Activated naive CD4-positive, alpha-beta T cell treated with anti-CD3 and anti-CD28 coated beads for 36 hours (primary cell): ENCODE results near the gene VPS37B. TPM values are rescaled to one million over a fixed set of nuclear protein-coding genes. Genes with fewer than 3 reads are reported as not detected.

Experiments
- CTCF ChIA-PET: fragments of 350-600 bp; sonication (Branson Sonifier 250); formaldehyde crosslinking; loops from one replicate; lab custom pipeline; 2021; ENCODE audit warnings: antibody characterized with exemption; lab: Charles Lee
- DNase-seq: peaks from one replicate; pipeline ENCODE4 v3.0.0-alpha.2; 2020
- H3K27ac Mint-ChIP-seq: one replicate; pipeline ENCODE4 v1.8.0; 2021; ENCODE audit warnings: mild to moderate bottlenecking, mixed read lengths
- H3K27me3 Mint-ChIP-seq: one replicate; pipeline ENCODE4 v1.8.0; 2021; ENCODE audit warnings: low read depth, mixed read lengths
- H3K36me3 Mint-ChIP-seq: one replicate; pipeline ENCODE4 v1.8.0; 2021; ENCODE audit warnings: low read depth, mixed read lengths
- H3K4me1 Mint-ChIP-seq: one replicate; pipeline ENCODE4 v1.8.0; 2021; ENCODE audit warnings: low read depth, mixed read lengths
- H3K4me3 Mint-ChIP-seq: one replicate; pipeline ENCODE4 v1.8.0; 2021; ENCODE audit warnings: mild to moderate bottlenecking, moderate library complexity, mixed read lengths
- H3K9me3 Mint-ChIP-seq: one replicate; pipeline ENCODE4 v1.8.0; 2021; ENCODE audit warnings: mixed read lengths
- intact Hi-C: fragments of 100-400 bp; cut with micrococcal nuclease; formaldehyde crosslinking; loops from one replicate; pipeline ENCODE4 v1.15.1; 2023
- total RNA-seq, 2 experiments: library from RNA; stranded (reverse); gene quantifications; one replicate each; pipeline ENCODE4 v1.2.3, GENCODE V29; 2021

VPS37B gene
- total RNA-seq, 2 experiments from 2014 or later, result 15.6 TPM

DNA sequence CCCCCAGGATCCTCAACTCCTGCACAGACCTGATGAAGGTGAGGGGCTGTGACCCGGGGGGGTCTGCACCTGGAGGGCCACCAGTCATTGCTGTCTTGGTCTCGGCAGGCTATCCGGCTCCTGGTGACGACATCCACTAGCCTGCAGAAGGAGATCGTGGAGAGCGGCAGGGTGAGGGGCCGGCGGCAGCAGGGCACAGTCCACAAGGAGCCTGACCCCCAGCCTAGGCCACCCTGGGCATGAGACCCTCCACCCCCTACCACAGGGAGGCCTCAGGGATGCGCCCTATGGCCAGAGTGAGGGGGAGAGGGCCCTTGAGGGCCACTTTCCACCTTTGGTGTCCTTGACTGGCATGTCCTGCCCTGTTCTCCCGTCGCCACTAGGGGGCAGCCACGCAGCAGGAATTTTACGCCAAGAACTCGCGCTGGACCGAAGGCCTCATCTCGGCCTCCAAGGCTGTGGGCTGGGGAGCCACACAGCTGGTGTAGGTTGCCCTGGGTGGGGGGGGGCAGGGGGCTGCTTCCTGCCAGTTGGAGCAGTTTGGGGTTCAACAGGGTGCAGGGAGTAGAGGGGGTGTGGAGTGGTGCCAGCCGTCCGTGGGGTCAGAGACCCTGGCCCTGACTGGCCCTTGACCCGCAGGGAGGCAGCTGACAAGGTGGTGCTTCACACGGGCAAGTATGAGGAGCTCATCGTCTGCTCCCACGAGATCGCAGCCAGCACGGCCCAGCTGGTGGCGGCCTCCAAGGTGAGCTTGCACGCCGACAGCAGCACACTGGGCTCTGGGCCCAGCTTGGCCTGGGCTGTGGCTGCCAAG lies 35.7 kb downstream of the VPS37B start:
- Mint-ChIP-seq H3K4me1 (no peaks in the 10 kb centered on the region), H3K4me3 (no peak overlapping the region), H3K9me3 (no peaks in the 10 kb centered on the region), H3K36me3 (peaks cover 3% of the 10 kb centered on the region), H3K27ac (no peak overlapping the region), H3K27me3 (no peaks in the 10 kb centered on the region)
- peak; percentile 91 for DNase-seq
- intact Hi-C loops, result loop anchor here (1.0 kb wide), 3 partner anchors 66 to 378 kb away; no protein-coding TSS in a partner anchor
- CTCF ChIA-PET, result interaction anchor here (0.6 to 10.4 kb wide), 20 partner anchors 11 to 378 kb away, joined by 3 to 185 read pairs (median 4); partner anchors contain the start of gene ABCB9

DNA sequence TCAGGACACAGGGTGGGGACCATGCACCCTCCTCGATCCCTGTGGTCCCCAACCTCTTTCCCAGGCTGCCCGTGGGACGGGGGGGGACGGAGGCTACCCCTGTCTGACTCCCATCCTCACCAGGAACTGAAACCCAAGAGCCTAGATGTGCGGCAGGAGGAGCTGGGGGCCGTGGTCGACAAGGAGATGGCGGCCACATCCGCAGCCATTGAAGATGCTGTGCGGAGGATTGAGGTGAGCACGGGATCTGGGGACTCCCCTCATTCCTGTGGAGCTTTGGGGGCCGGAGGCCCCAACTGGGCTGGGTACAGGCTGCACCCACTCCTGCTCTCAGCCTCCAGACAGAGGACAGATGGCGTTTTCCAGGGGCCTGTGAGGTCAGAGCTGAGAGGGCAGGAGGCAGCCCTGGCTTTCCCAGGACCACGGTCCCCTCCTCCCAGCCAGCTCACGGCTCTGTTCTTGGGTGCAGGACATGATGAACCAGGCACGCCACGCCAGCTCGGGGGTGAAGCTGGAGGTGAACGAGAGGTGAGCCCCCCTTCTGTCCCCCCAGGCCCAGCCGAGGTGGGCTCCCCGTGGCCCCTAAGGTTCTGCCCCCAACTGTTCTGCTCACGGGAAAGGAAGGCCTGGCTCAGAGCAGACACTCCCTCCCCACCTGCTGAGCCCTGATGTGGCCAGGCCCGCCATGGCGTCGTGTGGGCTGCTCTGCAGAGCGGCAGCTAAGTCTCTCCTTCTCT lies 36.5 kb downstream of the VPS37B start:
- no peaks in the 10 kb centered on the region for H3K9me3 Mint-ChIP-seq
- H3K4me1 Mint-ChIP-seq, result no peaks in the 10 kb centered on the region
- H3K36me3 Mint-ChIP-seq, result peaks cover 3% of the 10 kb centered on the region
- H3K27me3 Mint-ChIP-seq, result no peaks in the 10 kb centered on the region
- CTCF ChIA-PET, result interaction anchor here (0.5 to 10.4 kb wide), 9 partner anchors 11 to 378 kb away, joined by 3 to 185 read pairs (median 4); no protein-coding TSS in a partner anchor
- intact Hi-C loops, result loop anchor here (1.0 kb wide), 3 partner anchors 65 to 379 kb away; no protein-coding TSS in a partner anchor
- no peak overlapping the region for H3K4me3 Mint-ChIP-seq
- H3K27ac Mint-ChIP-seq, result no peak overlapping the region
- no peak for DNase-seq

DNA sequence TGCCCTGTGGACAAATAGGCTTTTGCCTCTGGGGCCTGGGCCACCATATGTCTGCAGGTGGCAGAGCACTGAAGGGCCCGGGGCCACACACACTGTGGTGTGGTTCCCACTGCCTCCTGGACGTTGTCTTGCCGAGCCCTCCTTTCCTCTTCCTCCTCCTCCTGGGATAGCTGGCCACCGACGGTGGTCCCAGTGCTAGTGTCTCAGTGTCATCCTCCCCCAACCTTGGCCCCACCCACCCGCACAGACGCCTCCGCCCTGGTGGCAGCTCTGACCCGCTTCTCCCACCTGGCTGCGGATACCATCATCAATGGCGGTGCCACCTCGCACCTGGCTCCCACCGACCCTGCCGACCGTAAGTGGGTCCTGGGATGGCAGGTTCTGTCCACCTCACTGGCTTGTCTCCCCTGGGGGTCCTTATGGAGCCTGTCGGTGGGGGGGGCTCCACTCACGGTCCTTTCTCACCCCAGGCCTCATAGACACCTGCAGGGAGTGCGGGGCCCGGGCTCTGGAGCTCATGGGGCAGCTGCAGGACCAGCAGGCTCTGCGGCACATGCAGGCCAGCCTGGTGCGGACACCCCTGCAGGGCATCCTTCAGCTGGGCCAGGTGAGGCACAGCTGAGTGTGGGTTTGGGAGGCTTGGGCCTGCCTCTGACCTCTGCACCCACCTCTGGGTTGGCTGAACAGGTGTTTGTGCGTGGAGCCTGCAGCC lies 37.2 kb downstream of the VPS37B start:
- no peak overlapping the region for H3K27ac Mint-ChIP-seq
- CTCF ChIA-PET, result interaction anchor here (0.9 to 10.4 kb wide), 6 partner anchors 12 to 379 kb away, joined by 3 to 185 read pairs (median 5); no protein-coding TSS in a partner anchor
- H3K4me1 Mint-ChIP-seq, result no peaks in the 10 kb centered on the region
- no peaks in the 10 kb centered on the region for H3K27me3 Mint-ChIP-seq
- H3K4me3 Mint-ChIP-seq, result no peak overlapping the region
- H3K9me3 Mint-ChIP-seq, result no peaks in the 10 kb centered on the region
- intact Hi-C loops, result no loop called here
- DNase-seq, result no peak
- peaks cover 3% of the 10 kb centered on the region for H3K36me3 Mint-ChIP-seq

- no peak for DNase-seq
- Mint-ChIP-seq H3K27me3 (no peaks in the 10 kb centered on the region), H3K36me3 (peaks cover 3% of the 10 kb centered on the region), H3K27ac (no peak overlapping the region), H3K9me3 (no peaks in the 10 kb centered on the region), H3K4me1 (no peaks in the 10 kb centered on the region), H3K4me3 (no peak overlapping the region)
- CTCF ChIA-PET, result interaction anchor here (10.4 kb wide), 1 partner anchor 92 kb away, joined by 185 read pairs; no protein-coding TSS in a partner anchor
- intact Hi-C loops, result no loop called here
These were observed 37.8 kb downstream of the VPS37B start for GRCh38 chr12:122858171-122858570.

DNA sequence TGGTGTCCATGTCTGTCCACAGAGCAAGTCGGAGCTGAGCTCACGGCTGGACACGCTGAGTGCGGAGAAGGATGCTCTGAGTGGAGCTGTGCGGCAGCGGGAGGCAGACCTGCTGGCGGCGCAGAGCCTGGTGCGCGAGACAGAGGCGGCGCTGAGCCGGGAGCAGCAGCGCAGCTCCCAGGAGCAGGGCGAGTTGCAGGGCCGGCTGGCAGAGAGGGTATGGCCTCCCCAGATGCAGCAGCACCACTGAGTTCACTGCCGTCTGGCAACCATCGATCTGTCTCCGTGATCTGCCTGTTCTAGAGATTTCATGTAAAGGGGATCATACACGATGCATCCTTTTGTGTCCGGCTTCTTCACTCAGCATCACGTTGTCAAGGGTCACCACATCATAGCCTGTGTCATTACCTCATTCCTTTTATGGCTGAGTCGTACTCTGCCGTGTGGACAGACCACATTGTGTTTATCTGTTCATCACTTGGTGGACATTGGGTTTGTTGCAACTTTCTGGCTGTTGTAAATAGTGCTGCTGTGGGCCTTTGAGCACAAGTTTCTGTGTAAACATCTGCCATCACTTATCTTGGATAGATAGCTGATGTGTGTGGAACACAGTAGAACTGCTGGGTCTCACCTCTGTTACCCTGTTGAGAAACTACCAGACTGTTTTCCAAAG lies 38.8 kb downstream of the VPS37B start:
- CTCF ChIA-PET, result interaction anchor here (0.9 to 10.4 kb wide), 3 partner anchors 63 to 93 kb away, joined by 3 to 185 read pairs (median 6); no protein-coding TSS in a partner anchor
- no peaks in the 10 kb centered on the region for H3K9me3 Mint-ChIP-seq
- H3K27ac Mint-ChIP-seq, result no peak overlapping the region
- no peaks in the 10 kb centered on the region for H3K36me3 Mint-ChIP-seq
- H3K4me3 Mint-ChIP-seq, result no peak overlapping the region
- intact Hi-C loops, result no loop called here
- H3K27me3 Mint-ChIP-seq, result no peaks in the 10 kb centered on the region
- no peak for DNase-seq
- H3K4me1 Mint-ChIP-seq, result no peaks in the 10 kb centered on the region

GRCh38 chr12:122855928-122856831 lies 39.7 kb downstream of the VPS37B start:
- DNase-seq, result no peak
- H3K4me1 Mint-ChIP-seq, result no peaks in the 10 kb centered on the region
- H3K27ac Mint-ChIP-seq, result no peak overlapping the region
- intact Hi-C loops, result no loop called here
- no peaks in the 10 kb centered on the region for H3K36me3 Mint-ChIP-seq
- no peak overlapping the region for H3K4me3 Mint-ChIP-seq
- no peaks in the 10 kb centered on the region for H3K27me3 Mint-ChIP-seq
- H3K9me3 Mint-ChIP-seq, result no peaks in the 10 kb centered on the region
- CTCF ChIA-PET, result interaction anchor here (1.1 to 10.4 kb wide), 2 partner anchors 62 to 94 kb away, joined by 6 to 185 read pairs; no protein-coding TSS in a partner anchor

- CTCF ChIA-PET, result interaction anchor here (10.4 kb wide), 1 partner anchor 95 kb away, joined by 185 read pairs; no protein-coding TSS in a partner anchor
- Mint-ChIP-seq H3K4me1 (no peaks in the 10 kb centered on the region), H3K27ac (no peak overlapping the region), H3K9me3 (no peaks in the 10 kb centered on the region), H3K4me3 (no peak overlapping the region), H3K27me3 (no peaks in the 10 kb centered on the region), H3K36me3 (no peaks in the 10 kb centered on the region)
- DNase-seq, result no peak
- intact Hi-C loops, result no loop called here
These were observed 40.7 kb downstream of the VPS37B start for GRCh38 chr12:122855071-122855829.

DNA sequence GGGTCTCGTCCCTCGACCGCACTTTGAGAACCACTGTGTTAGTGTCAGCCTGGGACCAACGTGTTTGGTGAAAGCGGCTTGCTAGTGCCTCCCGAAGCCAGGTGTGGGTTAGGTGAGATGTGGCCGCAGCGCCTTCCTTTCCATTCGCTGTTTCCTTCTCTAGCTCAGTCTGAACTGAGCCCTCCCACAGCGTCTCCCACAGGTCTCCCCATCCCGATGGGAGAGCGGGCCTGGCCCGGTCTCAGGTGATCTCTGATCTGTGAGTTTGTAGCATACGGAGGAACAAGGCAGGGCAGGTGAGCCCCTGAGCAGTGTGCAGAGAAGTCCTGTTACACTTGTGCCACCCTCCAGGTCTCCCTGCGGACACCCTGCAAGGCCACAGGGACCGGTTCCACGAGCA lies 41.4 kb downstream of the VPS37B start:
- no peak for DNase-seq
- no peak overlapping the region for H3K27ac Mint-ChIP-seq
- H3K36me3 Mint-ChIP-seq, result peaks cover under 1% of the 10 kb centered on the region
- H3K4me3 Mint-ChIP-seq, result no peak overlapping the region
- no peaks in the 10 kb centered on the region for H3K9me3 Mint-ChIP-seq
- H3K27me3 Mint-ChIP-seq, result no peaks in the 10 kb centered on the region
- CTCF ChIA-PET, result no interaction called here
- intact Hi-C loops, result no loop called here
- no peaks in the 10 kb centered on the region for H3K4me1 Mint-ChIP-seq

GRCh38 chr12:122853582-122854245 lies 42.2 kb downstream of the VPS37B start:
- Mint-ChIP-seq H3K9me3 (no peaks in the 10 kb centered on the region), H3K36me3 (peaks cover 1% of the 10 kb centered on the region), H3K27me3 (no peaks in the 10 kb centered on the region), H3K27ac (no peak overlapping the region), H3K4me3 (no peak overlapping the region), H3K4me1 (no peaks in the 10 kb centered on the region)
- intact Hi-C loops, result no loop called here
- CTCF ChIA-PET, result interaction anchor here (0.9 kb wide), 1 partner anchor 61 kb away, joined by 3 read pairs; no protein-coding TSS in a partner anchor
- no peak for DNase-seq
